PC-9 (cell line): ENCODE data around the gene CABP7.

ENCODE experiments used
- CTCF ChIP-seq: fragments of 200-600 bp; sonication (generic); conservative IDR thresholded peaks from 2 replicates; pipeline ENCODE4 v1.6.1; 2017; ENCODE audit warnings: mixed run types, antibody characterized with exemption, mild to moderate bottlenecking, moderate library complexity
- EZH2 ChIP-seq: fragments of 200-600 bp; sonication (generic); IDR thresholded peaks from 2 replicates; pipeline ENCODE4 v1.8.0; 2017; ENCODE audit warnings: antibody characterized with exemption, low read depth

GRCh38 chr22:29683536-29683935, 36.3 kb upstream of the CABP7 start:
- TF ChIP-seq CTCF: no peak
- TF ChIP-seq EZH2: no peak
